Neural cell (in vitro differentiated cells): ENCODE data around the gene AP1S3. TPM values are rescaled to one million over a fixed set of nuclear protein-coding genes. Genes with fewer than 3 reads are reported as not detected.

Experiments
- H2AFZ ChIP-seq: fragments of 200-600, 300-800 bp; sonication (generic), shearing (Covaris generic); 2 replicates; pipeline ENCODE4 v1.6.0; 2014; ENCODE audit warnings: low read depth, mild to moderate bottlenecking, antibody characterized with exemption, low read length, moderate library complexity
- H3F3A ChIP-seq: fragments of 200-600 bp; shearing (Covaris generic); 2 replicates; pipeline ENCODE4 v1.6.1; 2016; ENCODE audit warnings: mild to moderate bottlenecking, moderate library complexity, mixed read lengths, antibody characterized with exemption, low read length; ENCODE audit not compliant: insufficient read depth, poor library complexity, severe bottlenecking
- H3K27ac ChIP-seq: fragments of 200-600, 300-800 bp; sonication (generic), shearing (Covaris generic); 2 replicates; pipeline ENCODE4 v1.5.1; 2014; ENCODE audit warnings: mild to moderate bottlenecking, low read length, moderate library complexity
- H3K27me3 ChIP-seq: fragments of 300-800, 200-600 bp; sonication (generic), shearing (Covaris generic); 2 replicates; pipeline ENCODE4 v1.6.0; 2014; ENCODE audit warnings: mild to moderate bottlenecking, low read depth, low read length, moderate library complexity; ENCODE audit not compliant: insufficient read depth
- H3K36me3 ChIP-seq: fragments of 300-800, 200-600 bp; sonication (generic), shearing (Covaris generic); 2 replicates; pipeline ENCODE4 v1.5.1; 2014; ENCODE audit warnings: mild to moderate bottlenecking, antibody characterized with exemption, low read length, moderate library complexity; ENCODE audit not compliant: insufficient read depth
- H3K4me2 ChIP-seq: fragments of 300-800, 200-600 bp; sonication (generic), shearing (Covaris generic); 2 replicates; pipeline ENCODE4 v1.6.0; 2014; ENCODE audit warnings: mild to moderate bottlenecking, low read length
- H3K4me3 ChIP-seq: fragments of 300-800, 200-600 bp; sonication (generic), shearing (Covaris generic); 2 replicates; pipeline ENCODE4 v1.5.1; 2014; ENCODE audit warnings: mild to moderate bottlenecking, low read length, moderate library complexity
- H3K79me2 ChIP-seq: fragments of 200-600 bp; shearing (Covaris generic); replicated peaks from 2 replicates; pipeline ENCODE4 v1.6.0; 2014; ENCODE audit warnings: mild to moderate bottlenecking, low read length, moderate library complexity; ENCODE audit not compliant: insufficient read depth
- H3K9ac ChIP-seq: fragments of 300-800, 200-600 bp; sonication (generic), shearing (Covaris generic); 2 replicates; pipeline ENCODE4 v1.6.1; 2016; ENCODE audit warnings: mild to moderate bottlenecking, low read length, mixed read lengths
- H3K9me2 ChIP-seq: fragments of 200-600 bp; shearing (Covaris generic); 2 replicates; pipeline ENCODE4 v1.6.1; 2016; ENCODE audit warnings: mild to moderate bottlenecking, low read length, mixed read lengths; ENCODE audit not compliant: insufficient read depth
- H3K9me3 ChIP-seq: fragments of 200-600, 300-800 bp; sonication (generic), shearing (Covaris generic); 2 replicates; pipeline ENCODE4 v1.6.1; 2016; ENCODE audit warnings: mild to moderate bottlenecking, mixed run types, low read length, moderate library complexity, mixed read lengths
- H4K20me1 ChIP-seq: fragments of 200-600 bp; shearing (Covaris generic); 2 replicates; pipeline ENCODE4 v1.6.1; 2016; ENCODE audit warnings: mild to moderate bottlenecking, mixed run types; ENCODE audit not compliant: insufficient read depth
- CTCF ChIP-seq: fragments of 450-650 bp; IDR thresholded peaks from 2 replicates; pipeline ENCODE4 v1.5.1; 2014; ENCODE audit warnings: antibody characterized with exemption, mild to moderate bottlenecking, moderate library complexity; ENCODE audit not compliant: poor library complexity, severe bottlenecking
- EP300 ChIP-seq: fragments of 450-650 bp; conservative IDR thresholded peaks from 2 replicates; pipeline ENCODE4 v1.6.1; 2014; ENCODE audit warnings: antibody characterized with exemption, mild to moderate bottlenecking, moderate library complexity; ENCODE audit not compliant: poor library complexity, severe bottlenecking
- EZH2 ChIP-seq: fragments of 200-600, 300-800 bp; shearing (Covaris generic), sonication (generic); IDR thresholded peaks from 2 replicates; pipeline ENCODE4 v1.6.1; 2014; ENCODE audit warnings: antibody characterized with exemption, low read length, borderline replicate concordance, mild to moderate bottlenecking; ENCODE audit not compliant: insufficient read depth, poor library complexity, severe bottlenecking
- MXI1 ChIP-seq: fragments of 450-650 bp; conservative IDR thresholded peaks from 2 replicates; pipeline ENCODE4 v1.6.1; 2014; ENCODE audit warnings: antibody characterized with exemption, mild to moderate bottlenecking; ENCODE audit not compliant: poor library complexity, severe bottlenecking
- POLR2AphosphoS5 ChIP-seq: IDR thresholded peaks from 2 replicates; pipeline ENCODE4 v1.6.1; 2012
- RAD21 ChIP-seq: fragments of 450-650 bp; conservative IDR thresholded peaks from 2 replicates; pipeline ENCODE4 v1.6.1; 2014; ENCODE audit warnings: antibody characterized with exemption, mild to moderate bottlenecking, moderate library complexity
- REST ChIP-seq: IDR thresholded peaks from 2 replicates; pipeline ENCODE4 v1.6.1; 2012; ENCODE audit warnings: borderline replicate concordance
- SMC3 ChIP-seq: fragments of 450-650 bp; conservative IDR thresholded peaks from 2 replicates; pipeline ENCODE4 v1.6.1; 2014; ENCODE audit warnings: antibody characterized with exemption, mild to moderate bottlenecking, moderate library complexity; ENCODE audit not compliant: poor library complexity
- TAF1 ChIP-seq: IDR thresholded peaks from 2 replicates; pipeline ENCODE4 v1.6.1; 2012; ENCODE audit warnings: low read depth
- polyA plus RNA-seq: library from polyadenylated mRNA; depleted of rRNA; stranded (reverse); fragments of >200 nt; gene quantifications from 2 replicates; pipeline ENCODE4 v1.2.3, GENCODE V29; 2014

Gene AP1S3
- polyA plus RNA-seq, 1 donor from 2014 or later: 2.7 TPM

GRCh38 chr2:223822818-223823217, 14.6 kb downstream of the AP1S3 start:
- no peaks in the 10 kb centered on the region for H4K20me1 ChIP-seq
- no peak overlapping the region for H3K4me2 ChIP-seq
- no peak overlapping the region for H2AFZ ChIP-seq
- H3K9me3 ChIP-seq: no peaks in the 10 kb centered on the region
- no peaks in the 10 kb centered on the region for H3F3A ChIP-seq
- H3K4me3 ChIP-seq: no peak overlapping the region
- H3K9ac ChIP-seq: no peak overlapping the region
- no peaks in the 10 kb centered on the region for H3K36me3 ChIP-seq
- TF ChIP-seq RAD21: no peak
- no peak for TF ChIP-seq CTCF
- TF ChIP-seq POLR2AphosphoS5: no peak
- no peak for TF ChIP-seq EZH2
- no peak for TF ChIP-seq SMC3
- TF ChIP-seq TAF1: no peak
- no peak for TF ChIP-seq REST
- TF ChIP-seq EP300: no peak
- no peak for TF ChIP-seq MXI1
- H3K27ac ChIP-seq: no peak overlapping the region
- H3K9me2 ChIP-seq: no peaks in the 10 kb centered on the region
- H3K27me3 ChIP-seq: no peaks in the 10 kb centered on the region
- H3K79me2 ChIP-seq: no peaks in the 10 kb centered on the region

- H3K79me2 ChIP-seq: no peaks in the 10 kb centered on the region
- H3K27ac ChIP-seq: no peak overlapping the region
These were observed 16.8 kb downstream of the AP1S3 start for GRCh38 chr2:223820549-223820948.

More at GRCh38 chr2:223820549-223820948, 16.8 kb downstream of the AP1S3 start:
- no peak overlapping the region for H2AFZ ChIP-seq
- TF ChIP-seq RAD21 (no peak), TAF1 (no peak), CTCF (no peak), EZH2 (no peak)
- H3K4me3 ChIP-seq: no peak overlapping the region
- H3K36me3 ChIP-seq: no peaks in the 10 kb centered on the region
- no peaks in the 10 kb centered on the region for H3F3A ChIP-seq
- no peaks in the 10 kb centered on the region for H3K9me3 ChIP-seq
- H3K9me2 ChIP-seq: no peaks in the 10 kb centered on the region
- H3K9ac ChIP-seq: no peak overlapping the region
- no peaks in the 10 kb centered on the region for H4K20me1 ChIP-seq
- no peak overlapping the region for H3K4me2 ChIP-seq
- no peaks in the 10 kb centered on the region for H3K27me3 ChIP-seq
